Measurements from ENCODE around the gene FBLL1. TPM values are rescaled to one million over a fixed set of nuclear protein-coding genes. Genes with fewer than 3 reads are reported as not detected.

Gene FBLL1
- total RNA-seq, 2 donors from 2014 or later: 0.60 to 1.1 TPM

DNA sequence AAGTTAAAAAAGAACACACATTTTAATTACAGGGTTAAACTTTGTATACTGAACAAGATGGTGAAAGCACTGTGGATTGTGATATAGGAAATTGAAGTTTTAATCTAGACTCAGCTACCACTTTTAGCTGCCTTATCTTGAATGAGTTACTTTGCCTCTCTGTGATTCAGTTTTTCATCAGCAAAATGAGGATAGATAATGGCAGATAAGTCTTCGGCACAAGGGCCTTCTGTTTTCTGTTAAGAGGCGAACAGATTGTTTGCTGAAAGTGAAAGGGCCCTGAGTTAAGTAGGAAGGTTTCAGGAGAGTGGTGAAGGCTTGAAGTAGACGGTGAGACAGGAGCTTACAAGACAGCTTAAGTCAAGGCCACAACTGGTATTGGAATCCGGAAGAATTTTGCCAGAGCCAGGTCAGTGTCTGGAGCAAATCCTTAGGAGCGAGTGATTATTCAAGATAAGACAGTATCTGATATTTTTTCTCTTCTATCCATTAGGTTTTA is 35.0 kb upstream of the FBLL1 start:
- no peak overlapping the region for H3K27ac ChIP-seq (ENCODE audit: low read depth, low read length)

DNA sequence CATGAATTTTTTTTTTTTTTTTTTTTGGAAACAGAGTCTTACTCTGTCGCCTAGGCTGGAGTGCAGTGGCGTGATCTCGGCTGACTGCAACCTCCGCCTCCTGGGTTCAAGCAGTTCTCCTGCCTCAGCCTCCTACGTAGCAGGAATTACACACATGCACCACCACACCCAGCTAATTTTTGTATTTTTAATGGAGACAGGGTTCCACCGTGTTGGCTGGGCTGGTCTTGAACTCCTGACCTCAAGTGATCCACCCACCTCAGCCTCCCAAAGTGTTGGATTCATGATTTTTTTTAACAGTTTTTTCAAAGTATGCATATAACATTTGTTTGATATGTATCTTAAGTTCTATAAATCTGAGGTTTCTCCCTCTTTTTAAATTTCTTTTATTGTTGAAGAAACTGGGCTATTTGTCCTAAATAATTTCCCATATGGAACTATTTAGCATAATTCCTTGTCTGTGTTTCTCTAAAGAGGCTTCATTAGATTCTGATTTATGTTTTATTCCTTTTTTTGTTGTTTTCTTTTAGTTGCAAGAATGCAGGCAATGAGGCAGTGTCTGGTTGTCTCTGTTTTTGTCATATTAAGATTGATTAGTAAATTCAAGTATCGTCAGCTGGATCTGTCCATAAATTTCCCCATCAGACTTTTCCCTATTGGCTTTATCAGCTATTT is 26.4 kb upstream of the FBLL1 start:
- Mint-ChIP-seq H3K27ac (no peak overlapping the region), H3K36me3 (ENCODE audit: low read depth) (peaks cover 60% of the 10 kb centered on the region), H3K4me1 (no peaks in the 10 kb centered on the region), H3K9me3 (no peaks in the 10 kb centered on the region), H3K27me3 (ENCODE audit: insufficient read depth) (no peaks in the 10 kb centered on the region), H3K4me3 (no peak overlapping the region)
- TF ChIP-seq, protein P1, sequence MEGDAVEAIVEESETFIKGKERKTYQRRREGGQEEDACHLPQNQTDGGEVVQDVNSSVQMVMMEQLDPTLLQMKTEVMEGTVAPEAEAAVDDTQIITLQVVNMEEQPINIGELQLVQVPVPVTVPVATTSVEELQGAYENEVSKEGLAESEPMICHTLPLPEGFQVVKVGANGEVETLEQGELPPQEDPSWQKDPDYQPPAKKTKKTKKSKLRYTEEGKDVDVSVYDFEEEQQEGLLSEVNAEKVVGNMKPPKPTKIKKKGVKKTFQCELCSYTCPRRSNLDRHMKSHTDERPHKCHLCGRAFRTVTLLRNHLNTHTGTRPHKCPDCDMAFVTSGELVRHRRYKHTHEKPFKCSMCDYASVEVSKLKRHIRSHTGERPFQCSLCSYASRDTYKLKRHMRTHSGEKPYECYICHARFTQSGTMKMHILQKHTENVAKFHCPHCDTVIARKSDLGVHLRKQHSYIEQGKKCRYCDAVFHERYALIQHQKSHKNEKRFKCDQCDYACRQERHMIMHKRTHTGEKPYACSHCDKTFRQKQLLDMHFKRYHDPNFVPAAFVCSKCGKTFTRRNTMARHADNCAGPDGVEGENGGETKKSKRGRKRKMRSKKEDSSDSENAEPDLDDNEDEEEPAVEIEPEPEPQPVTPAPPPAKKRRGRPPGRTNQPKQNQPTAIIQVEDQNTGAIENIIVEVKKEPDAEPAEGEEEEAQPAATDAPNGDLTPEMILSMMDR (conservative IDR thresholded peaks at IDR 0.05): no peak
- H3K4me3 ChIP-seq (ENCODE audit: low read length): no peak overlapping the region
- H3K27ac ChIP-seq (ENCODE audit: low read depth, low read length): no peak overlapping the region
- H3K27me3 ChIP-seq (ENCODE audit: control insufficient read depth, insufficient read depth, low read length, poor library complexity, severe bottlenecking): no peaks in the 10 kb centered on the region
- 97 to 100% methylated on average over 1 to 7 of the region's 7 CpGs for WGBS, 2 experiments (ENCODE audit: insufficient coverage in 1 of 2, insufficient read length in 1 of 2)
- H3K4me1 ChIP-seq (ENCODE audit: control insufficient read depth, insufficient read depth, low read length): no peaks in the 10 kb centered on the region
- peaks cover 86% of the 10 kb centered on the region for H3K36me3 ChIP-seq (ENCODE audit: control insufficient read depth, insufficient read depth, low read length)
- H3K9ac ChIP-seq (ENCODE audit: extremely low read depth, low read length, poor library complexity, severe bottlenecking): no peak overlapping the region
- no peak for DNase-seq
- H3K9me3 ChIP-seq (ENCODE audit: control insufficient read depth, low read length): no peaks in the 10 kb centered on the region

More for the DNA sequence above, 35.0 kb upstream of the FBLL1 start:
- Mint-ChIP-seq H3K27ac (no peak overlapping the region), H3K4me3 (no peak overlapping the region), H3K27me3 (ENCODE audit: insufficient read depth) (no peaks in the 10 kb centered on the region), H3K36me3 (ENCODE audit: low read depth) (peaks cover 82% of the 10 kb centered on the region), H3K4me1 (no peaks in the 10 kb centered on the region), H3K9me3 (no peaks in the 10 kb centered on the region)
- DNase-seq: no peak
- Histone ChIP-seq H3K9ac (ENCODE audit: extremely low read depth, low read length, poor library complexity, severe bottlenecking) (no peak overlapping the region), H3K9me3 (ENCODE audit: control insufficient read depth, low read length) (no peaks in the 10 kb centered on the region), H3K4me1 (ENCODE audit: control insufficient read depth, insufficient read depth, low read length) (no peaks in the 10 kb centered on the region), H3K36me3 (ENCODE audit: control insufficient read depth, insufficient read depth, low read length) (peaks cover 94% of the 10 kb centered on the region), H3K27me3 (ENCODE audit: control insufficient read depth, insufficient read depth, low read length, poor library complexity, severe bottlenecking) (no peaks in the 10 kb centered on the region), H3K4me3 (ENCODE audit: low read length) (no peak overlapping the region)
- TF ChIP-seq, protein P1 (conservative IDR thresholded peaks at IDR 0.05): no peak
- WGBS, 2 experiments (ENCODE audit: insufficient coverage in 1 of 2, insufficient read length in 1 of 2): 97 to 100% methylated on average over 3 to 5 of the region's 5 CpGs

DNA sequence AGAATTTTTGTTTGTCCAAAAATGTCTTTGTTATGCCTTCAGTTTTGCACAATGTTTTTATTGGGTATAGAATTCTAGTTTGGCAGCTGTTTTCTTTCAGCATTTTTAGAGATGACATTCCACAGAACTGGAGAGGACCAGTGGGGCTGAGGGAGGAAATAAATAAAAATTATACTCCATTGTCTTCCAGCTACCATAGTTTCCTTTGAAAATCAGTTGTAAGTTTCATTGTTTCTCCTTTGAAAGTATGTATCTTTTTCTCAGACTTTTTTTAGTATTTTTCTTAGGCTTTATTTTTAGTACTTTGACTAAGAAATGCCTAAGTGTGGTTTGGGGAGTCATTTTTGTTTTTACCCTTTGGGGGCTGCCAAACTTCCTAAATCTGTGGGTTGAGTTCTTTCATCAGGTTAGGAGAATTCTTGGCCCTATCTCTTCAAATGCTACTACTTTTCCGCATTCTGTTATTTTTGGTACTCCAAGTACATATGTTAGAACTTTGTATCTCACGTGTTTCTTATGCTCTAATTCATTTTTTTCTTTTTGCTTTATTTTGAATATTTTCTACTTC is 15.2 kb upstream of the FBLL1 start:
- Histone ChIP-seq H3K4me1 (ENCODE audit: control insufficient read depth, insufficient read depth, low read length) (no peaks in the 10 kb centered on the region), H3K27ac (ENCODE audit: low read depth, low read length) (no peak overlapping the region), H3K9ac (ENCODE audit: extremely low read depth, low read length, poor library complexity, severe bottlenecking) (no peak overlapping the region), H3K4me3 (ENCODE audit: low read length) (no peak overlapping the region), H3K36me3 (ENCODE audit: control insufficient read depth, insufficient read depth, low read length) (peaks cover 99% of the 10 kb centered on the region), H3K9me3 (ENCODE audit: control insufficient read depth, low read length) (peaks cover 16% of the 10 kb centered on the region), H3K27me3 (ENCODE audit: control insufficient read depth, insufficient read depth, low read length, poor library complexity, severe bottlenecking) (no peaks in the 10 kb centered on the region)
- H3K4me3 Mint-ChIP-seq: no peak overlapping the region
- DNase-seq: no peak
- no peaks in the 10 kb centered on the region for H3K27me3 Mint-ChIP-seq (ENCODE audit: insufficient read depth)
- peaks cover 82% of the 10 kb centered on the region for H3K36me3 Mint-ChIP-seq (ENCODE audit: low read depth)
- no peaks in the 10 kb centered on the region for H3K4me1 Mint-ChIP-seq
- 100% methylated on average over 1 to 2 of the region's 2 CpGs for WGBS, 2 experiments (ENCODE audit: insufficient coverage in 1 of 2, insufficient read length in 1 of 2)
- no peak overlapping the region for H3K27ac Mint-ChIP-seq
- H3K9me3 Mint-ChIP-seq: peaks cover 13% of the 10 kb centered on the region
- TF ChIP-seq, protein P1 (conservative IDR thresholded peaks at IDR 0.05): no peak
